GM19372 (cell line): ENCODE results near the gene TARM1.
"Not testable (repeated sequence)": the region's sequence is repeated elsewhere in the genome, so short reads cannot be mapped to it uniquely, and the experiment has no call there.

Experiments
- ATAC-seq: cut with Tn5 transposase; IDR thresholded peaks from one replicate; pipeline ENCODE4 v1.9.1; 2021; ENCODE audit warnings: mild to moderate bottlenecking, low read depth, moderate library complexity; ENCODE audit not compliant: unreplicated experiment

TARM1 gene

DNA sequence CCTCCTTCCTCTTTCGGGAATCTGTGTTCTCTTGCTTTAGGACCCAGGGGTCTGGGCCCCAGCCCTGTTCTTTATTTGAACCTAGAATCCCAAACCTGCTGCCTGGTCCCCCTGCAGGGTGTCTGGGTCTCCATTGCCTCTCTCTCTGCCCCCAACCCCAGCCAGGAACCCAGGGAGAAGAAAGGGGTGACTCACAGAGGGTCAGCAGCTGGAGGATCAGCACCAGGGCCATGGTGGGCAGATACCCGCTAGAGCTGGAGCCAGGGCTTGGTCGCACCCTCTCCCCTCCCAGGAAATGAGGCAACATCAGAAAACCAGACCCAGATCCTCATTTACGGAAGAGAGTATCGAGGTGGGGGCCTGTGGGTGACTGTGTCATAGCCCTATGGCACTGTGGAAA is 19.4 kb upstream of the TARM1 start, which contains the start of gene OSCAR:
Gene OSCAR (minus strand): TSS at position 243 of the 400 bp plus-strand sequence. CDS start 11 bp downstream, at position 232.
- no peak for ATAC-seq

GRCh38 chr19:54099903-54100255 is 18.7 kb upstream of the TARM1 start:
- not testable (repeated sequence) for ATAC-seq

DNA sequence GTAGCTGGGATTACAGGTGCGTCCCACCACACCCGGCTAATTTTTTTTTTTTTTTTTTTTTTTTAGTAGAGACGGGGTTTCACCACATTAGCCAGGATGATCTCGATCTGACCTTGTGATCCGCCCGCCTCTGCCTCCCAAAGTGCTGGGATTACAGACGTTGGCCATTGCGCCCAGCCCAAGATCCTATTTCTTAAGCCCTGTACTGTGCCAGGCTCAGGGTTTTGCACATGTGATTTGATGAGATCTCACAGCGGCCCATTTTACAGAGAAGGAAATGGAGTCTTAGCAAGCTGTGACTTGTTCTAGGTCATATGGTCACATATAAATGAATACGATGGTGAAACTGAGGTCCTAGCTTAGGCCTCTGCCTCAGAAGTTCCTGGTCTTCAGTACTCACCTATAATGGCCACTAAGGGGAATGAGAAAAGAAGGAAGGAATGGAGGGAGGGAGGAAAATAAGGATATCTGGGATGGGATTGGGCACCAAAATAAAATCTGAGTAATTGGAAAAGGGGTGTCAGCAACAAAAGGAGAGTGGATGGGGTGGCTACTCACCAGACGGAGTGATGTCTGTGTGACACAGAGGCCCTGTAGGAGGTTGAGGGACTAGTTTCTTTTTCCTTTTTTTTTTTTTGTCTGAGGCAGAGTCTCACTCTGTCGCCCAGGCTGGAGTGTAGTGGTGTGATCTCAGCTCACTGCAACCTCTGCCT is 18.2 kb upstream of the TARM1 start:
- no peak for ATAC-seq

- no peak for ATAC-seq
Measured at GRCh38 chr19:54096617-54097106, 15.5 kb upstream of the TARM1 start.

DNA sequence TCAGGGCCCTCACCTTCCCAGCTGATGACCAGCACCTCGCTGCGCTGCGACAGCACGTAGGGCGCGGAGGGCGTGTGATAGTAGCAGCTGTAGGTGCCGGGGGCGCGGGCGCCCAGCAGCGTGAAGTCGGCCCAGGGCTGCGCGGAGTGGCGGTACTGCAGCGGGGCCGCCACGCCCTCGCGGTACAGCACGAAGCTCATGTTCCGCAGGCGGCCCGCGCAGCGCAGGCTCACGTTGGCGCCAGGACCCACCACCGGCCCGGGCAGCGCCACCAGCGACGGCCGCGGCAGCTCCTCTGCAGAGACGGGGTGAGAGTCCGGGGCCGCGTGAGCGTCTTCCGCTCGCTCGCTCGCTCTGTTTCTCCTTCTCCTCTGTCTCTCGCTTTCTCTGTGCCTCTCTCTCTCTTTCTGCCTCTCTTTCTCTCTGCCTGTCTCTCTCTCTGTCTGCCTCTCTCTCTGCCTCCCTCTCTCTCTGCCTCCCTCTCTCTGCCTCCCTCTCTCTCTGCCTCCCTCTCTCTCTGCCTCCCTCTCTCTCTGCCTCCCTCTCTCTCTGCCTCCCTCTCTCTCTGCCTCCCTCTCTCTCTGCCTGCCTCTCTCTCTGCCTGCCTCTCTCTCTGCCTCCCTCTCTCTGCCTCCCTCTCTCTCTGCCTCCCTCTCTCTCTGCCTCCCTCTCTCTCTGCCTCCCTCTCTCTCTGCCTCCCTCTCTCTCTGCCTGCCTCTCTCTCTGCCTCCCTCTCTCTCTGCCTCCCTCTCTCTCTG is 14.9 kb upstream of the TARM1 start:
- ATAC-seq, result not testable (repeated sequence)

GRCh38 chr19:54095136-54095858 is 14.1 kb upstream of the TARM1 start:
- ATAC-seq, result no peak

DNA sequence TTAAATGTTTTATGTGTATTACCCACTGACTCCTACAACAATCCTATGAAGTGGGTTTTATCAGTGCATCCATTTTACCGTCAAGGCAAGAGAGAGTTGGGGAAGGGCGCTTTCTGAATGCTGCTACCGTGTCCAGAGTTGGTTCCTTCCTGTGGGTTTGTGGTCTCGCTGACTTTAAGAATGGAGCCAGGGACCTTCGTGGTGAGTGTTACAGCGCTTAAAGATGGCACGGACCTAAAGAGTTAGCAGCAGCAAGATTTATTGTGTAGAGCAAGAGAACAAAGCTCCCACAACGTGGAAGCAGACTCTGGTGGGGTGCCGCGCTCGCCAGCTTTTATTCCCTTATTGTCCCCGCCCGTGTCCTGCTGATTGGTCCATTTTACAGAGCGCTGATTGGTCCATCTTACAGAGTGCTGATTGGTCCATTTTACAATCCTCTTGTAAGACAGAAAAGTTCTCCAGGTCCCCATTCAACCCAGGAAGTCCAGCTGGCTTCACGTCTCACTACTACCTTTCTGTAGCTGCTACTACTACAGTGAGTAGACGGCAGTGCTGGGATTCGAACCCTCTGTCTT is 13.3 kb upstream of the TARM1 start:
- no peak for ATAC-seq

DNA sequence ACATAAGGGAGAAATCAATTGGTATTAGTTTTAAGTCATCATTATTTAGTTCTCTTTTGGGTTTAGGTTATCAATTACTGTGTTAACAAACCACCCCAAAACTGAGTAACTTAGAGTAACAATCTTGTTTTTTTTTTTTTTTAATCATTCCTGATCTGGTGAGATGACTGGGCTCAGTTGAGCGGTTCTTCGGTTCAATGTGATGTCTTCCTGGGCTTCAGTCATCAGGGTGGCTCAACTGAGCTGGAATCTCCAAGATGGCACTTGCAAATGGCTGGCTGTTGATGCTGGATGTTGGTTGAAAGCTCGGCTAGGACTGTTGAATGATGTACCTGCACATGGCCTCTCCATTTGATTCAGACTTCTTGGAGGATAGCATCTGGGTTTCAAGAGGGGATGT is 3.2 kb upstream of the TARM1 start:
- no peak for ATAC-seq

GRCh38 chr19:54077334-54077733 is 3.8 kb downstream of the TARM1 start:
- no peak for ATAC-seq

DNA sequence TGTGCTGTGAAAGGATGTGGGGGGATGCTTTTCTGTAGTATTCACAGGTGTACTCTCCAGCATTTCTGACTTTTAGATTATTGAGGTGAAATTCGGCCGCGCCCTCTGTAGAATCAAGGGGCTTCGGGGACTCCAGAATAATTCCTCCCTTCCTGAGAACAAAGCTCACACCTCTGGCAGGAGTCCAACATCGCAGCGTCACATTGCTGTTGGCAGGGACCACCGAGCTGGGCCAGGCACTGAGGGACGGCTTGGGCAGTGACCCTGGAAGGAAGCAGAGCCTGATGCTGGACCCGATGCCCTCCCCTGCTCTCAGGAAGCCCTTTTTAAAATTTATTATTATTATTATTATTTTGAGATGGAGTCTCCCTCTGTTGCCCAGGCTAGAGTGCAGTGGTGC is 6.3 kb downstream of the TARM1 start:
- no peak for ATAC-seq

GRCh38 chr19:54073829-54074228 is 7.3 kb downstream of the TARM1 start:
- ATAC-seq, result no peak

GRCh38 chr19:54069470-54069869 is 11.7 kb downstream of the TARM1 start:
- ATAC-seq, result no peak

DNA sequence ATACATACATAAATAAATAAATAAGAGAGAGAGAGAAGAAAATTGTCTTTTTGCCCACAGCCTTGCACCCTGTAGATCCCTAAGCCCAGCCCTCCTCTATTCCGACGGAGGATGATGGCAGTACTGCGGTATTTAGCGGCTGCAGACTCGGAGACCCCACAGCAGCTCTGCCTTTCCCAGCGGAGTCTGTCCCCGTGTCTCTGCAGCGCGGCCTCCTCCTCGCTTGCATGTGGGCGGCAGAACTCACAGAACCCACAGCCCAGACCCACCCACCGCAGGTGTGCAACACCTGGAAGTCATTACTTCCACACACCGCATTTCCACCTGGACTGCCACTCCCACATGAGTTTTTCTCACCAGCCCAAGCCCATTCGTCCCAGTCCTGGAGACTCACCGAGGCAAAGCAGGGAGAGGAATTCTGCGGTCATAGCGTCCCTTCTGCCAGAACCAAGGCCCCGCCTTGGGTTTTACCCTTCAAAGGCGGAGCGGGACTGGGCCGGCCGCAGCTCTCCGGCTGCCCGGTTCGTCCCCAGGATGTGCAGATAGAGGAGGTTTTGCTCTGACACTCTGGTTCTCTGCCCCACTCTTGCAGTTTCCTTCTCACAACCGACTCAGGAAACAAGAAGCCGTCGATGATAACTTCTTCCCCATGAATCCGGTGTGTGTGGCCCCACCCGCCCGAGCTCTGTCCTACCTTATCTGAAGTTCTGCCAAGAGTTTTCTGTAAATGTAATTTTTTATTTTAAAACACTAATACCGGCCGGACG is 17.6 kb downstream of the TARM1 start, which contains the start of gene VSTM1:
Gene VSTM1 (minus strand): TSS at position 548 of the 767 bp plus-strand sequence. CDS start 120 bp downstream, at position 428.
- ATAC-seq, result no peak

GRCh38 chr19:54062643-54063042 is 18.5 kb downstream of the TARM1 start:
- ATAC-seq, result no peak

DNA sequence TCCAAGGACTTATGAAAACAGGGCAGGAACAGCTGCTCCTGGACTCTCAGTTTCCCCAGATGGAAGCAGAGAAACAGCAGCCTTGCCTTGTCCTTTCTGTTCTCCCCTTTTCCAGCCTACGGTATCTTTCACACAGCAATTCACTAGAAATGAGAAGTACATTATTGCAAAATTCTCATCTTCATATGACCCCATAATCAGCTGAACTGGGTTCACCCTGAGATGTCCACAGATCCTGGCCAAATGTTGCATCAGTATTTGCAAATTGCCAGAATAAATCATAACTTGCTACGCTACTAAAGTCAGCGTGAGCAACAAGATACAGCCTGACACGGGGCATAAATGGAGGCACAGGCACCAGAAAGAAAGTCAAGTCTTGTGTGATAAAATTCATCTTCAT is 33.5 kb downstream of the TARM1 start:
- ATAC-seq, result no peak

DNA sequence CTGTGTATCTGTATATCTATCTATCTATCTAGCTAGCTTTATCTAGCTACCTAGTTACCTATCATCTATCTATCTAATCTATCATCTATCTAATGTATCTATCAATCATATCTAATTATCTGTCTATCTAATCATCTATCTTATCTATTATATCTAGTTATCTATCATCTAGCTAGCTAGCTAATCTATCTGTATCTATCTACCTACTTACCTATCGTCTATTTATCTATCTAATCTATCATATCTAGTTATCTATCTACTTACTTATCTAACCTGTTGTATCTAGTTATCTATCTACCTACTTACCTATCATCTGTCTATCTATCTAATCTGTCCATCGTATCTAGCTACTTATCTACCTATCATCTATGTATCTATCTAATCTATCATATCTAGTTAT is 35.4 kb downstream of the TARM1 start:
- ATAC-seq, result no peak

DNA sequence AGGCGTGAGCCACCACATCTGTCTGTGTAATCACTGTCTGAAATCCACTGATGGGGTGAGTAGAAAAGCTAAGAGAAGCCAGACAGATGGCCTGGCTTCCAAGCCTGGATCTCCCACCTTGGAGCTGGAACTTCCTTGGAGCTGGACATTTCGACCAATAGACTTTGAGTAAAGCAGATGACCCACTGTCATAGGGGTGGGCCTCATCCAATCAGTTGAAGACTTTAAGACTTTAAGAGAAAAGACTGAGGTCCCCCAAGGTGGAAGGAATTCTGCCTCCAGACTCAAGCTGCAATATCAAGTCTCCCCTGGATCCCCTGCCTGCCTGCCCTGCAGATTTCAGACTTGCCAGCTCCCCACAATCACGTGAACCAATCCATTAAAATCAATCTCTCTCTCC is 38.2 kb downstream of the TARM1 start:
- no peak for ATAC-seq

GRCh38 chr19:54041969-54042606 is 39.1 kb downstream of the TARM1 start:
- ATAC-seq, result no peak

GRCh38 chr19:54040003-54040402 is 41.2 kb downstream of the TARM1 start:
- no peak for ATAC-seq
